Stimulated activated CD8-positive, alpha-beta memory T cell treated with anti-CD3 and anti-CD28 coated beads, Interleukin-7, amount 100 ng/mL, for 4 hours (primary cell): ENCODE measurements around the gene ZBTB20.

Source experiments
- DNase-seq, 2 donors: peaks; one replicate each; pipeline ENCODE4 v3.0.0-alpha.2; 2020; ENCODE audit warnings: low read depth in 2 of 2

ZBTB20 gene

GRCh38 chr3:114928989-114929640 lies 218.0 kb downstream of the ZBTB20 start:
- no peak for DNase-seq

GRCh38 chr3:114904633-114905032 lies 242.5 kb downstream of the ZBTB20 start:
- DNase-seq: no peak

DNA sequence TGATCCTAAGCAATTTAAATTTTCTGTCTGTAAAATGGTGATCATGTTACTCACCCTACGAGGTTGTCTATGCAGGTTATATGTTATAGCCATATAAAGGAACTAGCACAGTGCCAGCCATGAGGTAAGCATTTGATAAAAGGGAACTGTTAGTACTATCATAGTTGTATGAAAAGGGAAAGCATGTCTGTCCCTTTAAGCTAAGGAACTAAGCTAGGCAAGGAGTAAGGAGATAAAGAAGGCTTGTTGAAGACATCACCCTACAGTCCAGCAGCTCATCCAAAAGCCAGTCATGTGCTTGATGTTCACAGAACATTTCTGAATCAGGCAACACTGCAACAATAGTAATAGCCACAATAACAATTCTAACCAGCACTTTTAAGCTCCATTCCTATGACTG lies 243.9 kb downstream of the ZBTB20 start:
- no peak for DNase-seq

- DNase-seq: no peak
Measured at GRCh38 chr3:114902691-114903101, 244.4 kb downstream of the ZBTB20 start.

DNA sequence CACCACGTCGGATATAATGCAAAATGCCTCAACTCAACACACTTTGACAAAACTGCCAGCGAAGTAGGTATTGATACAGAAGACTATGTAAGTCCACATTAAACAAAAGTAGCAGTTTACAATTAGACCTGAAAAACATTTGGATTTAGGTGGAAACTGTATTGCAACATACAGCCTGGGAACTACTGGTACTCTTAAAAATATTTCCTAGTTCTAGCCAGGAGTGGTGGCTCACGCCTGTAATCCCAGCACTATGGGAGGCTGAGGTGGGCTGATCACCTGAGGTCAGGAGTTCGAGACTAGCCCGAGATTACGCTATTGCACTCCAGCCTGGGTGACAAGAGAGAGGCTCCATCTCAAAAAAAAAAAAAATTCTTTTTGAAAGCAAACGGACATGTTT lies 246.2 kb downstream of the ZBTB20 start:
- DNase-seq: no peak

- no peak for DNase-seq
Measured at GRCh38 chr3:114899186-114899931, 247.7 kb downstream of the ZBTB20 start.

GRCh38 chr3:114896978-114897377 lies 250.1 kb downstream of the ZBTB20 start:
- no peak for DNase-seq

- no peak for DNase-seq
Measured at GRCh38 chr3:114893361-114893760, 253.7 kb downstream of the ZBTB20 start.

- DNase-seq: no peak
Measured at GRCh38 chr3:114892880-114893279, 254.2 kb downstream of the ZBTB20 start.

DNA sequence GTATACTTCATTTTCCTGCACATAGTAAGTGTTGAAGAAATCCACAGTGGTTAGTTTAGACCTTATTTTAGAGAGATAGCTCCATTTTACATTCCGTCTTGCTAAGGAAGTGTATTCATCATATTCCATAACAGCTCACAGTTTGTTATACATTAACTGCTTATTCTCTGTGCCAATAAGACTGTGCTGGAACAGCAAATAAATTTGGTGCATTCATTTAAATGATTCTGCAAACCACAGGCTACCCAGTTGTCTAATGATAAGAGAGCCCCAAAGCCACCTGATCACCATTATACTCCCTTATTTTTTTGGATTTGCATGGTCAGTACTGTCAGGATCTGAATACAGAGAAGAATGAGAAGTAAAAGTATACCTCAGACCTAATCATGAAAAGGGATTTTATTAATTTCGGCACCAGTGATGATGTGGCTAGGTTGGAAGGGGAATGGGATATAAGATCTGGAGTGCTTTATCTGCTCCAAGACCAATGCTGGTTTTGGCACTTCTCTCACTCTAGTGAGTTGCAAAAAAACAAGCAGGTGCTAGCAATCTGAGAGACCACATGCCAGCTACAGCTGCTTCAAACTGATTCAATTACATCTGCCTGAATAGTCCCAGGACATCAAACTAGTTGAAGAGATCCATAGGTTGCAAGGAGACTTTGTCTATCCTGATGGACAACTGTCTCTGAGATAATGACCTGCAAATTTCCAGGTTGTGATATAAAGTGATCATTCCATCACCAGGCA lies 254.8 kb downstream of the ZBTB20 start:
- no peak for DNase-seq

DNA sequence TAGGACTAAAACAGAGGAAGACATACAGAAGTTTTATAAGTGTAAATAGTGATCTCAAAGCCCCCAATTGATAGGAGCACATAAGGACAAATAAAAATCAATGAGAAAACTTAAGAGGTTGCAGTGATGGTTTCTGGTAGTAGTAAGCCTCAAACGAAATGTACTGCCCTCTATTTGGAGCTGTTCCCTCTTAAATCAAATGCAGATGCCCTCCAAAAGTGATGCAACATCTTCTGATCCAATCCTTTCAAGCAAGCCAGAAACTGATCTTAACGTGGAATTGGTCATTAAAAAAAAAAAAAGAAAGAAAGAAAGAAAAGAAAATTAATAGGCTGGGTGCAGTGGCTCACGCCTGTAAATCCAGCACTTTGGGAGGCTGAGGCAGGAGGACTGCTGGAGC lies 259.3 kb downstream of the ZBTB20 start:
- DNase-seq: no peak

GRCh38 chr3:114886905-114887304 lies 260.2 kb downstream of the ZBTB20 start:
- no peak for DNase-seq

DNA sequence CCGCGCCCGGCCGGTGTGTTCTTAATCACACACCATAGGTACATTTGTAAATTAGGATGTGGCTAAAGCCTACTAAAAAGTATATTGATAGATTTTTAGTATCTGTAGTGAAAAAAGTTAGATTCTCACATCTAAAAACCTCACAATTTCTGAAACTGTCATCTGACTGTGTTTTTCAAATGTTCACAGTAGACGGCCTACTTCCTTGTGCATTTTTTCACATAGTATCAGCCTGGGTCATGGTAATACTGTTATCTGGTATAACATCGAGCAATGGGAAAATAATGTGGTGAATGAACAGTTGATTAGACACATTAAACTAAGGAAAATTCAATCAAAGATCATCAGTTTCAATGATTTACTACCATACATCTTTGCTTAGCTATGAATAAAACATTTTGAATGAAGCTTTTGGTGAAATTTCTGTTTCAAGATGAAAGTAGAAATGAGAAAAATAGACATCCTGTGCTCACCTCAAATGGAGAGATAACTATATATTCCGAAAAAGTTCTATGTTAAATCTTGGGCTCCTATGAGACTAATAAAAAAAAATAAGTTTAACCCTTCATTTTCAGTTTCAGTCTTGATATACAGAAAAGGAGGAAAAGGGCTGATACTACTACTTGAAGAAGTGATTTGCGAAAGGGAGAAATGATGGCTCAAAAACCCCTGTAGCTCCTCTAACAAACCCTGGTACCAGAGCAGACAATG lies 262.7 kb downstream of the ZBTB20 start:
- DNase-seq: no peak

DNA sequence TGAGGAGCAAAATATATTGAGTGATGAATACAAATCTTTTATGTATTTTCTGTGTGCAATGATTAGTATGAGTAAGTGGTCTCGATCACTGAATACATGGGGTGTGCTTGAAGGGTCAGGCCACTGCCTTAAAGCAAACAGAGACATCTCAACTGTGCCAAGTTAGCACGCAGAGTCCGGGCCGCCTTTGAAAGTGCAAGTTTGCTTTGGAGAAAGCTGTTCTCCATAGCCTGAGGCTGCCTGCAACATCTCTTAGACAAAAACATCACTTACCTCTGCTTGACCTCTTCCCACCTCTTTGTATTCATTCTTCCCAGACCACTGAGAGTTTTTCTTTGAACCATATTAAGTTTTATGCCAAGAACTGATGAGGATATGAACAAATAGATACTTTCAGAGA lies 267.0 kb downstream of the ZBTB20 start:
- DNase-seq: no peak

- no peak for DNase-seq
Measured at GRCh38 chr3:114879059-114880031, 267.7 kb downstream of the ZBTB20 start.

DNA sequence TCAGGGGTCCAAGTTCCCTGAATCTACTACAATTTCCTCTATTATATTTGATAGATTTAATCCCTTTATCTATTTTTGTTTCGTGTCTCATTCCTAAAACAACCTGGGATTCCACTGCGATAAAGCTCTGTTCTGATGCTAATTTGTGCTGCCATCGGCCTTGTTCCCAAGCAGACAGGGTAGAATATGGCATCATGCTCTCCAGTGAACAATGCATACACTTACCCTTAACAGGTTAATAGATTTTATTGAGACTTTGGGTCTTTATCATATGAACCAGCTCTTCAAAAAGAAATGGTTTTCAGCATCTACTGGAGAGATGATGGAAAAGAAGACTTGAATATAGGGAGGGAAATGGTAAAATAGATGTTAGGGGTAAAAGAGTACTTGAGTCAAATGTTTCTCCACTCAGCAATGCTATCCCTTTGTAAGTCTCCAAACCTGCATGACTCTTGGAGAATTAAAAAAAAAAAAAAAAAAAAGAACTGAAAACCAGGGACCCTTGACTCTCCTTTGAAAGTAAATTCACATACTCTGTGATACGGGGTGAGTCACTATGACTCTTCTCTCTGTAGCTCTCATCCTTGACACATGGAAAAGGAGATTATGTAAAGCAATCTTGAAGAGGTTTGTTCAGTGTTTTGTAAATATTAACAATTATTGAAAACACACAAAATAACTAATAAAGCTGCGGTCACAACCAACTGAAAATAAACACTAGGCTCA lies 268.8 kb downstream of the ZBTB20 start:
- DNase-seq: no peak

DNA sequence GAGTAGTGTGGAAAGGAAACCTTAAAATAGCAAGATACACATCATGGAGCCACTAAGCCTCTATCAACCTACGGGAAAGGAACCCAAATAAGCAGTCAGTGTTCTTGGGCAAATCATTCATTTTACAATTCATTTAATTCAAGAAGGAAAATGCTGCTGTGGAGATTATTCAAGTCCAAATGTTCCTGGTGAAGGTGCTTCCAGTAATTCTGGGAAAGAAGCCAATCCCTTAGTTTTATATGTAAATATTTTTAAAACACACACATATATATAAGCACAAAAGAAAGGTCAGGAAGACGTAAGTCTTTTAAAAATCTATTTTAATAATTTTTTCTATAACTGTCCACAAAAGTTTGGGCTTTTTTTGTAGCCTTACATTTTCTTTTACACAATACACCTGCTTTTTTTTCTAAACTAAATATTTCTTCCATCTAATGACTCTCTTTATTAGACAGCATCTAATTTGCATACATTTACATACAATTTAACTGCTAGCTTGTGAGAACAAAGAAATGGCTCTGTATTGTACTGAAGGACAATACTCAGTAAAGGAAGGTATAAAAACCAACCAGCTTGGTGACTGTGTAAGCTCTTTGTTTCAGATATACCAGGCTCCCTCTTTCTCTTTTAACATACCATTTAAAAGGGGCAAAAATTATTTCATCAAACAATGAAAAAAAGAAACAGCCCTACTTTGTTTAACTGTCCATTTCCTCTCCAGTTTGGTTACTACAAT lies 269.5 kb downstream of the ZBTB20 start:
- no peak for DNase-seq

GRCh38 chr3:114874522-114874971 lies 272.5 kb downstream of the ZBTB20 start:
- no peak for DNase-seq

GRCh38 chr3:114873591-114873990 lies 273.5 kb downstream of the ZBTB20 start:
- no peak for DNase-seq
